Upper lobe of left lung (tissue), 6 donors: ENCODE results near the gene ANP32A. TPM values are rescaled to one million over a fixed set of nuclear protein-coding genes. Genes with fewer than 3 reads are reported as not detected.

Experiments used
- ATAC-seq, 2 donors: fragments of 200-7000 bp; cut with Tn5 transposase; one replicate each; pipeline ENCODE4 v1.9.1; 2022; ENCODE audit warnings: mild to moderate bottlenecking in 2 of 2, moderate library complexity in 2 of 2; ENCODE audit not compliant: low FRiP score in 2 of 2
- DNase-seq, 2 donors: peaks; one replicate each; pipeline ENCODE4 v3.0.0-alpha.2; 2019 to 2020
- H3K27ac ChIP-seq, 4 donors: fragments of 200-600 bp; sonication (generic); one replicate each; pipeline ENCODE4 v1.5.1; 2016 to 2019
- H3K27me3 ChIP-seq, 4 donors: fragments of 200-600 bp; sonication (generic); one replicate each; pipeline ENCODE4 v1.5.1; 2017 to 2019
- H3K36me3 ChIP-seq, 4 donors: fragments of 200-600 bp; sonication (generic); one replicate each; pipeline ENCODE4 v1.5.1; 2016 to 2019
- H3K4me1 ChIP-seq, 4 donors: fragments of 200-600 bp; sonication (generic); one replicate each; pipeline ENCODE4 v1.5.1; 2018 to 2019
- H3K4me3 ChIP-seq, 4 donors: fragments of 200-600 bp; sonication (generic); one replicate each; pipeline ENCODE4 v1.5.1; 2017 to 2019; ENCODE audit warnings: mild to moderate bottlenecking in 2 of 4, moderate library complexity in 1 of 4
- H3K9me3 ChIP-seq, 4 donors: fragments of 200-600 bp; sonication (generic); one replicate each; pipeline ENCODE4 v1.5.1; 2018 to 2019
- EP300 ChIP-seq, 4 donors: sonication (generic); formaldehyde crosslinking; IDR thresholded peaks; one replicate each; pipeline ENCODE4 v1.5.1; 2017; ENCODE audit warnings: antibody characterized with exemption in 4 of 4, control low read depth in 2 of 4
- POLR2A ChIP-seq, 4 donors: fragments of 450-650 bp; IDR thresholded peaks; one replicate each; pipeline ENCODE4 v1.5.1; 2016 to 2017; ENCODE audit warnings: antibody characterized with exemption in 4 of 4, mild to moderate bottlenecking in 2 of 4
- POLR2AphosphoS5 ChIP-seq, 2 donors: sonication (generic); formaldehyde crosslinking; IDR thresholded peaks; one replicate each; pipeline ENCODE4 v1.5.1; 2017; ENCODE audit warnings: antibody characterized with exemption in 2 of 2
- WGBS, 2 donors: methylation state at CpG; one replicate each; pipeline ENCODE4 v1.1.5; 2017 to 2018; 5-methylcytosine and 5-hydroxymethylcytosine counted together
- total RNA-seq, 6 donors: library from RNA; depleted of rRNA in 4 of 6; stranded (reverse); fragments of >200 nt in 4 of 6; gene quantifications; one replicate each; pipeline versions ENCODE4 v1.1.0 to v1.2.1, GENCODE V29; 2016 to 2021
- TF ChIP-seq, protein P1 (sequence below), 6 experiments: fragments of 450-650 bp in 4 of 6; fragments of 200-600 bp in 2 of 6; sonication (generic) in 2 of 6; IDR thresholded peaks; one replicate each; pipeline ENCODE4 v1.5.1; 2016 to 2019; ENCODE audit warnings: antibody characterized with exemption in 6 of 6
- donor health status: DM: no; HTN: no; CAD: no; lungs with moderate emphysema.
- donor health status: DM: no; HTN: yes; CAD: no; lungs with severe emphysema.

ANP32A gene
- total RNA-seq, 6 donors from 2014 or later, result 62.9 to 110 (median 81.5) TPM

GRCh38 chr15:68797599-68798345, 22.9 kb downstream of the ANP32A start:
- TF ChIP-seq, protein P1, sequence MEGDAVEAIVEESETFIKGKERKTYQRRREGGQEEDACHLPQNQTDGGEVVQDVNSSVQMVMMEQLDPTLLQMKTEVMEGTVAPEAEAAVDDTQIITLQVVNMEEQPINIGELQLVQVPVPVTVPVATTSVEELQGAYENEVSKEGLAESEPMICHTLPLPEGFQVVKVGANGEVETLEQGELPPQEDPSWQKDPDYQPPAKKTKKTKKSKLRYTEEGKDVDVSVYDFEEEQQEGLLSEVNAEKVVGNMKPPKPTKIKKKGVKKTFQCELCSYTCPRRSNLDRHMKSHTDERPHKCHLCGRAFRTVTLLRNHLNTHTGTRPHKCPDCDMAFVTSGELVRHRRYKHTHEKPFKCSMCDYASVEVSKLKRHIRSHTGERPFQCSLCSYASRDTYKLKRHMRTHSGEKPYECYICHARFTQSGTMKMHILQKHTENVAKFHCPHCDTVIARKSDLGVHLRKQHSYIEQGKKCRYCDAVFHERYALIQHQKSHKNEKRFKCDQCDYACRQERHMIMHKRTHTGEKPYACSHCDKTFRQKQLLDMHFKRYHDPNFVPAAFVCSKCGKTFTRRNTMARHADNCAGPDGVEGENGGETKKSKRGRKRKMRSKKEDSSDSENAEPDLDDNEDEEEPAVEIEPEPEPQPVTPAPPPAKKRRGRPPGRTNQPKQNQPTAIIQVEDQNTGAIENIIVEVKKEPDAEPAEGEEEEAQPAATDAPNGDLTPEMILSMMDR (IDR thresholded peaks at IDR 0.05), result no peak
- TF ChIP-seq POLR2AphosphoS5 (IDR thresholded peaks at IDR 0.05) (no peak), POLR2A (IDR thresholded peaks at IDR 0.05) (no peak), EP300 (IDR thresholded peaks at IDR 0.05) (no peak)
- H3K4me1 ChIP-seq, result peaks cover 64 to 80% (median 75%) of the 10 kb centered on the region in 4 donors
- ATAC-seq (peak in 1 of 2 donors; percentile 22), DNase-seq (no peak)
- no peak overlapping the region for H3K4me3 ChIP-seq
- H3K27me3 ChIP-seq, result no peaks in the 10 kb centered on the region
- no peaks in the 10 kb centered on the region for H3K9me3 ChIP-seq
- no peaks in the 10 kb centered on the region for H3K36me3 ChIP-seq
- peak overlapping the region in 1 of 4 donors; percentile 0 for H3K27ac ChIP-seq
- 48 to 65% methylated on average over 2 to 6 of the region's 6 CpGs for WGBS, 2 donors

- Histone ChIP-seq H3K27me3 (no peaks in the 10 kb centered on the region), H3K4me1 (peaks cover 70 to 86% (median 78%) of the 10 kb centered on the region in 4 donors), H3K4me3 (no peak overlapping the region), H3K27ac (peak overlapping the region in 2 of 4 donors; percentile 0 to 10), H3K9me3 (no peaks in the 10 kb centered on the region), H3K36me3 (no peaks in the 10 kb centered on the region)
- TF ChIP-seq POLR2AphosphoS5 (IDR thresholded peaks at IDR 0.05) (no peak), POLR2A (IDR thresholded peaks at IDR 0.05) (no peak)
- ATAC-seq, result no peak
- no peak for DNase-seq
- WGBS, 2 donors, result 67 to 81% methylated on average over 3 of the region's 3 CpGs
Measured at GRCh38 chr15:68797191-68797590, 23.5 kb downstream of the ANP32A start.

DNA sequence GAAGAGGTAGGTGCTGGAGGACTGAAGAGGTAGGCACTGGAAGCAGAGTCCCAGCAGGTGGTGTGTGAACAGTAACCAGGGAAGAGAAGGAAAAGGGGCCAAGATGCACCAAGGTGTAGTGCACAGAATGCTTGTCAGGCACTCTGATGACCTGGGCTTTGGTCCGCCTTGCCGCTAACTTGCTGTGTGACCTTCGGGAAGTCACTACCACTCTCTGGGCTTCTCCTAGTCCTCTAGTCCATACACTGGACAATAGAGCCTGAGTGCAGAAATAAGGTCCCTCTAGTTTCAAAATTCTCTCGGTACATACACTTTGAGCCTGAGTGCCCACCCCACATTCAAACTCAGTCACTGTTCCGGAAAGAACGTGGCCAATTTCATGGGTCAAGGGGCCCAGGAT, 24.1 kb downstream of the ANP32A start:
- Histone ChIP-seq H3K27ac (peak overlapping the region in 2 of 4 donors; percentile 0 to 75), H3K9me3 (no peaks in the 10 kb centered on the region), H3K4me1 (peaks cover 70 to 89% (median 80%) of the 10 kb centered on the region in 4 donors), H3K4me3 (no peak overlapping the region), H3K27me3 (no peaks in the 10 kb centered on the region), H3K36me3 (no peaks in the 10 kb centered on the region)
- ATAC-seq (no peak), DNase-seq (no peak)
- WGBS, 2 donors, result 89 to 91% methylated on average over 6 of the region's 6 CpGs
- TF ChIP-seq POLR2A (IDR thresholded peaks at IDR 0.05) (no peak), EP300 (IDR thresholded peaks at IDR 0.05) (no peak), POLR2AphosphoS5 (IDR thresholded peaks at IDR 0.05) (no peak)
- TF ChIP-seq, protein P1 (IDR thresholded peaks at IDR 0.05), result no peak

GRCh38 chr15:68795298-68795848, 25.3 kb downstream of the ANP32A start:
- peak; percentile 91 to 98 for DNase-seq
- TF ChIP-seq, protein P1 (IDR thresholded peaks at IDR 0.05), result no peak
- peak; percentile 13 to 59 for TF ChIP-seq POLR2AphosphoS5 (IDR thresholded peaks at IDR 0.05)
- no peak for TF ChIP-seq EP300 (IDR thresholded peaks at IDR 0.05)
- TF ChIP-seq POLR2A (IDR thresholded peaks at IDR 0.05), result peak in 2 of 4 donors; percentile 56 to 61
- Histone ChIP-seq H3K4me3 (peak overlapping the region in 2 of 4 donors; percentile 3 to 7), H3K4me1 (peaks cover 82 to 95% (median 90%) of the 10 kb centered on the region in 4 donors), H3K36me3 (no peaks in the 10 kb centered on the region), H3K9me3 (no peaks in the 10 kb centered on the region), H3K27me3 (no peaks in the 10 kb centered on the region), H3K27ac (peak overlapping the region; percentile 72 to 87 (median 78))
- peak; percentile 93 for ATAC-seq
- WGBS, 2 donors, result 7 to 10% methylated on average over 14 to 20 of the region's 20 CpGs

DNA sequence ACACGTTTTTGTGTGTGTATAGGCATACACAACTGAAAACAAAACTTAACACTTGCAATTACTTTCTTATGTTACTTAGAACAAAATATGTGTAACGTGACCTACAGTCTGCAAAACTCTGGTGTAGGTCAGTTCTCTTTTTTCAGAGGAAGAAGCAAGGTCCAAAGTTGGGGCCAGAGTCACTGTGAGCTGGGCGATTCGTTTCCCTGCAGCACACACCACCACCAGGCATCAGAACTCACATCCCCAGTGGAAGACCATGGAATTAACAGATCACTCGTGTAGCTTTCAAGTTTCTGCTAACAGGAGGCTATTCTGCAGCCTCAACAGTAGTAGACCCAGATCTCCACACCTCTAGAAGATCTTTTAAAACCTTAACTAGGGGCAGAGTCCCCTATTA, 25.8 kb downstream of the ANP32A start:
- Histone ChIP-seq H3K36me3 (no peaks in the 10 kb centered on the region), H3K27ac (peak overlapping the region; percentile 72 to 87 (median 78)), H3K4me3 (peak overlapping the region in 2 of 4 donors; percentile 3 to 7), H3K27me3 (no peaks in the 10 kb centered on the region), H3K9me3 (no peaks in the 10 kb centered on the region), H3K4me1 (peaks cover 85 to 95% (median 92%) of the 10 kb centered on the region in 4 donors)
- peak; percentile 23 to 47 for ATAC-seq
- TF ChIP-seq, protein P1 (IDR thresholded peaks at IDR 0.05), result peak in 1 of 6 experiments; percentile 14
- no peak for TF ChIP-seq EP300 (IDR thresholded peaks at IDR 0.05)
- no peak for TF ChIP-seq POLR2AphosphoS5 (IDR thresholded peaks at IDR 0.05)
- WGBS, 2 donors, result 20 to 25% methylated on average over 5 of the region's 5 CpGs
- no peak for DNase-seq
